GM18505 (cell line): ENCODE data around the gene TUT1.

ENCODE experiments used
- ATAC-seq: cut with Tn5 transposase; IDR thresholded peaks from one replicate; pipeline ENCODE4 v1.9.1; 2021; ENCODE audit not compliant: unreplicated experiment
- POLR2A ChIP-seq: IDR thresholded peaks from 4 replicates; pipeline ENCODE4 v1.6.1; 2011; ENCODE audit warnings: borderline replicate concordance; ENCODE audit not compliant: insufficient read depth, insufficient read length; ENCODE audit errors: extremely low read depth

TUT1 gene

DNA sequence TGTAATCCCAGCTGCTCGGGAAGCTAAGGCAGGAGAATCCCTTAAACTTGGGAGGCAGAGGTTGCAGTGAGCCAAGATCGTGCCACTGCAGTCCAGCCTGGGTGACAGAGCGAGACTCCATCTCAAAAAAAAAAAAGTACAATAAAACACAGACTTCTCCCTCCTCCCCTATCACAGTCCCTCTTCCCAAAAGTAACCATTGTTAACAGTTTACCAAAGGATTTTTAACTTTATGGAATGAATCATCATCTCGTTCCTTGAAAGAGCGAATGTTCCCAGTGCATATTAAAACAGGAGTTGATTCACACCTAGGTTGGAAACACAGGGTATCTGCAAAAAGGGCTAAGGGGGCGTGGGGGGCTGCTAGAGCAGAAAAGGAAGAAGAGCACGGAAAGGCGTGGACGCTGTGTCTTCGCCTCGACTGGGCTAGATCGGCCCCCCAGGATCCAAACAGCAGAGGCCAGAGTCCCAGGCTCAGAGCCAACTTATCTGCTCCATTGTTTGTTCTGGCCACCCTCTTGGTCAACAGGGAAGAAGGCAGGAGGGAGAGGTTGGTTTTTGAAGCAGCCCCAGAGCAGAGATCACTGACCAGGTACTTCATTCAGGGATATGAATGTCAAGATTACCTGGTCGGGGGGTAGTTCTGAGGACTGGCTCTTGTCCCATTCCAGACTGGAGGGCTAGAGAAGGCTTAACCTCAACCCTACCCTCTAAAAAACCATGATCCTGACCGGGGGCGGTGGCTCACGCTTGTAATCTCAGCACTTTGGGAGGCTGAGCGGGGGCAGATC, 42.6 kb downstream of the TUT1 start:
- ATAC-seq, result no peak
- TF ChIP-seq POLR2A, result no peak

GRCh38 chr11:62547691-62548281, 43.5 kb downstream of the TUT1 start:
- TF ChIP-seq POLR2A, result no peak
- ATAC-seq, result no peak

- TF ChIP-seq POLR2A, result no peak
- ATAC-seq, result no peak
These were observed 44.2 kb downstream of the TUT1 start for GRCh38 chr11:62546929-62547625.

GRCh38 chr11:62546244-62546928, 44.9 kb downstream of the TUT1 start, which contains the start of gene AHNAK:
AHNAK (minus strand) TSS chr11:62546806; CDS start chr11:62536098, 10,708 bp downstream.
- peak; percentile 66 for TF ChIP-seq POLR2A
- peak; percentile 31 for ATAC-seq

GRCh38 chr11:62545437-62546243, 45.7 kb downstream of the TUT1 start:
- TF ChIP-seq POLR2A, result no peak
- ATAC-seq, result no peak

DNA sequence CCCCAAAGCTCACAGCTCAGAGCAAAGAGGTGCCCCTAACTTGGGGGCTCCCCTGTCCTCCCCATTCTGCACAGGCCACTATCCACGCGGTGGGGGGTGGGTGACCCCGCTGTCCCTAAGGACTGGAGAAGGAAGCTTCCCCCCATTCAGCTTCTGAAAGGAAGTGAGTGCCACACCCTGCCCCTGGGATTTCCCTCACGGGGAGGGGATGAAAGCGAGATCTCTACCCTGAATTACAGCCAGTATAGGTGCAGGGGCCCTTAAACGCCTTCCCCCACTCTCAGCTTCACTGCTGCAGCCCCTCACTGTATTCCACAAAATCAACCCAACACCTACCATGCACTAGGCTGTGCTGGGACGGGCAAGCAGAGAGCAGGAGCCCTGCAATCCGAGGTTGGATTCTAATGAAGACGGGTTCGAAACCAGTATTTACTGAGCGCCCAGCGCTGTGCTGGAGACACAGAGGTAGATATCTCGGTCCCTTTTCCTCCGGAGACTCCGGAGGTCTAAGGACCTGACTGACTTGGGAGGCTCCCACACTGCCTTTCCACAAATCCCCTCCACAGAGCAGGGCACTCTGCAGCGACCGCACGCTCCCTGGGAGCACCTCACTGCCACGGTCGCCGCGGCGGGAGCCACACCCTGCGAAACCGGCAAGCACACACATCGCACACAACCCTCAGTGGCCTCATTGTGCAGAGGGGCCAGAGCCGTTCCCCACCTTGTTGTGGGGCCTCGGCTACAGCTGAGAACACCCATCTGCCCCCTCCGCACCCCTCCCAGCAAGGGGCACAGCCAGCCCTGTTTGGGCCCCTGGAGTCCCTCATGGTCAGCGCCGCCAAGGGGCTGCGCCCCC, 46.5 kb downstream of the TUT1 start:
- TF ChIP-seq POLR2A, result peak; percentile 16
- ATAC-seq, result no peak

GRCh38 chr11:62543680-62544444, 47.5 kb downstream of the TUT1 start:
- no peak for TF ChIP-seq POLR2A
- no peak for ATAC-seq

DNA sequence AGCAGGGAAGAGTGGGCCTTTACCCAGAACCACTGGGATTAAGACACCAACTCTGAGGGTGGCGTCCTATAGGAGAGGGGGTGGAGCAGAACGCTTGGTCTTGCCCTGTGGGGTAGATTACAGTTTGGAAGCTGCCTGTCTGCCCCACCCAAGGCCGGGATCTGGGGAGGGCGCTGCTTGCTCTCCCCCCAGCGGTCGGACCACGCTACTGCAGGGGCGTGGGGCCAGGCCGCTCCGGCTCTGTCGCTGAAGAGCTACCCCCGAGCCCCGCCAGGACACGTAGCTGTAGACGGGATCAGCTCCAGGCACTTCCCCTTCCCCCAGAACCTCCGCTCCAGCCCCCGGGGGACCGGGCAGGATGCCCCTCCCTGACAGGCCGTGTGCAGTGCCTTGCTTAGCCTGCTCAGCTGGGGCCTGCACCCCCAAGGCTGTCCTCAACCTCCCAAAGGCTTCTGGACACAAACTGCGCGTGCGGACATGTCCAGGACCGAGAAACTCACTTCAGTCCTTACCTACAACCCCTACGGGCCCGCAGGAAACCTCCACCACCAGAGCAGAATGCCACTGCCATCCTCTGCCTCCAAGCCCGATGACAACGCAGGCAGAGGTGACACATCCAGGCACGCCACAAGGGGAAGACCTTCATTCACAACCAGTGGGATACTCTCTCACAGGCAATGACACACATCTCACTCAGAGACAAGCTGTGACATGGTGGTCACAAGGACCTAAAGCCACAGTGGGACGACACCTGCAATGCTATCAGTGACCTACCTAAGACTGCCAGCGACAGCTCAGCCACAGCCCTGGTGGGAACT, 48.4 kb downstream of the TUT1 start:
- no peak for TF ChIP-seq POLR2A
- ATAC-seq, result no peak

- ATAC-seq, result no peak
- no peak for TF ChIP-seq POLR2A
These were observed 49.1 kb downstream of the TUT1 start for GRCh38 chr11:62542111-62542745.

GRCh38 chr11:62540804-62541701, 50.3 kb downstream of the TUT1 start:
- TF ChIP-seq POLR2A, result no peak
- ATAC-seq, result peak; percentile 42
